IPS-20b (cell line): Measurements from ENCODE around the gene CCDC192.

Experiments used
- H3K27ac ChIP-seq: one replicate; pipeline ENCODE4 v1.5.1; 2013; ENCODE audit warnings: low read length
- H3K27me3 ChIP-seq: 2 replicates; pipeline ENCODE4 v1.6.1; 2013; ENCODE audit warnings: mild to moderate bottlenecking, low read length, inconsistent platforms; ENCODE audit not compliant: insufficient read depth
- H3K36me3 ChIP-seq: 2 replicates; pipeline ENCODE4 v1.6.1; 2013; ENCODE audit warnings: low read depth, mild to moderate bottlenecking, inconsistent platforms, low read length, moderate library complexity; ENCODE audit not compliant: insufficient read depth
- H3K4me1 ChIP-seq: 2 replicates; pipeline ENCODE4 v1.6.1; 2013; ENCODE audit warnings: mild to moderate bottlenecking, control low read depth, inconsistent platforms, low read length, moderate library complexity; ENCODE audit not compliant: insufficient read depth
- H3K4me3 ChIP-seq: 2 replicates; pipeline ENCODE4 v1.5.1; 2013; ENCODE audit warnings: mild to moderate bottlenecking, low read length, inconsistent platforms
- H3K9ac ChIP-seq: 2 replicates; pipeline ENCODE4 v1.6.1; 2013; ENCODE audit warnings: low read depth, mild to moderate bottlenecking, inconsistent platforms, low read length, moderate library complexity
- H3K9me3 ChIP-seq: 2 replicates; pipeline ENCODE4 v1.6.1; 2013; ENCODE audit warnings: mild to moderate bottlenecking, low read depth, low read length, inconsistent platforms; ENCODE audit not compliant: insufficient read depth

CCDC192 gene

DNA sequence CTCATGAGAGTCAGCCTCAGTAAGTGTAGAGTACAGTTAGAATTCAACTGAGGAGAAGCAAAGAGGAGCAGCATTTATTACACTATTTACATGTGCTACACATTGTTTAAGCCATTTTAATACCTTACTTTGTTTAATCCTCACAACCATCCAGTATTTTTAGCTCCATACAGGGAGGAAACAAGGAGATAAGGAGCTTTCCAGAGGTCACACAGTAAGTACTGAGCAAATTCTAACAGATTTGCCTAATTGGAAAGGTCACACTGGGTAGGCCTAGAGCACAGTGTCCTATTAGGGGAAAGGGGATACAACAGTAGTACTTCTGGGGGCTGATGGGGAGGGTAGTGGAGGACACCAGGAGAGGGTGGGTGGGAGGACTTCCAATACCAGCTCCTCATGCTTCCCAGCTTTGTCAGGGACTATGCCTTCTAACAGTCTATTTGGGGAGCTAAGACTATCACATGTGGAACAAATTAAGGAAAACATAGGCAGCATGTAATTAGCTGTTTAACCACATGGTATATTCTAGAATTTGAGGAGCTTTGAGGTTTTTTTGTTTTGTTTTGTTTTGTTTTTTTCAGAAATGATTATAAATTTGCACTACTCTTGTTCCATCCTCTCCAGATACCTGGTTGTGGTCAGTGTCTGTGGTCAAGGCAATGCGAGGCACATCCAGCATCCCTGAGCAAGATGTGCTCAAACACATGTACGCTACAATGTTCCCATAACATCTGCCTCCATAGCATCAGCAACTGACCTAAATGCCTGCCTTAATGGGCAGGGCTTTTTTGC lies 284.4 kb downstream of the CCDC192 start:
- Histone ChIP-seq H3K9ac (no peak overlapping the region), H3K4me1 (no peaks in the 10 kb centered on the region), H3K9me3 (no peaks in the 10 kb centered on the region), H3K4me3 (no peak overlapping the region), H3K36me3 (no peaks in the 10 kb centered on the region), H3K27me3 (no peaks in the 10 kb centered on the region), H3K27ac (no peak overlapping the region)

DNA sequence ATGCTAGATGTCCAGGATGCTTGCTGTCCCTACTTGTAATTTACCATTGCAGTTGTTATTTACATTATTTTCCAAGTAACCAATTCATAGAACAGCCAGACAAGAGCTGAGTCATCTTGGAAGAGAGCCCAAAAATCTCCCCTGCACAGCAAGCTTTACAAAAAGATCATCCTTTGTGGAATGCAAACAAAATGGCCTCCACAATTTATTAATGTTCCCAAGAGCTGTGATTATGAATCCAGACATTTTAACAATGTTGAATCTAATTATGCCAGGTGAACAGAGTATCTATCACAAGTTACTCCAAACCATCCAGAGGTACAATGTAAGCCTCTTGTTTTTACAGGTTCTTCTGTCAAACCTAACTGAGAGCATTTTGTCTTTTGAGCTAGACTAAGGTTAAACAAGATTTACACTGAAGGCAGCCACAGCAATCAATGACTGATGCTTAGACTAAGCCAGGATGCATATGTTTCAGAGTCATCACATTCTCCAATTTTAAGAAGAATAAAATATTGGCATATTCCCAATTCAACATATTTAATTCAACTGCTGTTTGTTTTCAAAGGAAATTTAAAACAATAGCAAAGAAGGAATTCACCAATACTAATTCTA lies 285.1 kb downstream of the CCDC192 start:
- no peak overlapping the region for H3K4me3 ChIP-seq
- no peaks in the 10 kb centered on the region for H3K36me3 ChIP-seq
- H3K9ac ChIP-seq = no peak overlapping the region
- H3K27ac ChIP-seq = no peak overlapping the region
- no peaks in the 10 kb centered on the region for H3K4me1 ChIP-seq
- H3K27me3 ChIP-seq = no peaks in the 10 kb centered on the region
- no peaks in the 10 kb centered on the region for H3K9me3 ChIP-seq
